SU-DHL-6 (cell line): Measurements from ENCODE around the gene KDM5B.

Experiments used
- CTCF ChIP-seq: fragments of 200-600 bp; sonication (generic); IDR thresholded peaks from one replicate; pipeline ENCODE4 v1.5.1; 2017; ENCODE audit warnings: antibody characterized with exemption, mild to moderate bottlenecking, low read length, moderate library complexity; ENCODE audit not compliant: insufficient read depth, poor library complexity, severe bottlenecking
- EZH2phosphoT487 ChIP-seq: fragments of 200-600 bp; sonication (generic), shearing (Covaris generic); conservative IDR thresholded peaks from 2 replicates; pipeline ENCODE4 v1.6.1; 2018; ENCODE audit warnings: mild to moderate bottlenecking, antibody characterized with exemption, low read length, moderate library complexity, mixed read lengths

GRCh38 chr1:202798260-202798659 is 10.0 kb downstream of the KDM5B start:
- TF ChIP-seq CTCF, result no peak
- TF ChIP-seq EZH2phosphoT487, result no peak
